ENCODE data around the gene SLC6A18.
"Not testable (repeated sequence)": the region's sequence is repeated elsewhere in the genome, so short reads cannot be mapped to it uniquely, and the experiment has no call there.

The SLC6A18 gene

DNA sequence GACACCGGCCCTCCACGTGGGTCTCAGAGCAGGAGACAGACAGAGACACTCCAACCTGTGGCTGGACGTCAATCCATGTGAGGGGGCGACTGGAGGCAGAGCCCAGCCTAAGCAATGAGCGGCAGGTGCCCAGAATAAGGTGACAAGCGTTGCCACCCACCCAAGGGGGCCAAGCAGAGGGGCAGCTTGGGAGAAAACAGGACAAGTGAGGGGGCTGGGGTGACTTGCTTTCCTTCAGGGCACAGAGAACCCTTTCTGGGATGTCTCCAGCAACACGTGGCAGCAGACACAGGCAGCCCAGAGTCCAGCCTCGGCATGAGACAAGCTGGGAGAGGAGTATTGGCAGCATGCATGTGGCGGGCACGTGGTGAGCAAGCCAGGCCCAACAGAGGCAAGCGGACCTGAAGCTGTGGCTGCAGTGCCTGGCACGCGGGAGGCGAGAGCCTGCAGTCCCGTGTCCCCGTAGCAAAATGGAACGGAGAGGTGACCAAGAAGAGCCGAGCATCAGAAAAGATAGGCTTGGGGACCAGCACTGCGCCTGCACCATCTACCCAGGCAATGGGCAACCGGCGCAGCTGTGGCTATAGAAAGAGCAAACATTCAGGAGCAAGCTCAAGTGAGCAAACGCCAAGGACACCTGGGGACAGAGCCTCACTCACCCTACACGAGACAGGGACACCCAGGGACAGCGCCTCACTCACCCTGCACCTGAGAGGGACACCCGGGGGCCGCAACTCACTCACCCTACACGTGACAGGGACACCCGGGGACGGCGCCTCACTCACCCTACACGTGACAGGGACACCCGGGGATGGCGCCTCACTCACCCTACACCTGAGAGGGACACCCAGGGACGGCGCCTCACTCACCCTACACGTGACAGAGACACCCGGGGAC, 63.5 kb downstream of the SLC6A18 start:
- POLR2A ChIA-PET, result no interaction called here
- TF ChIP-seq, protein P1, sequence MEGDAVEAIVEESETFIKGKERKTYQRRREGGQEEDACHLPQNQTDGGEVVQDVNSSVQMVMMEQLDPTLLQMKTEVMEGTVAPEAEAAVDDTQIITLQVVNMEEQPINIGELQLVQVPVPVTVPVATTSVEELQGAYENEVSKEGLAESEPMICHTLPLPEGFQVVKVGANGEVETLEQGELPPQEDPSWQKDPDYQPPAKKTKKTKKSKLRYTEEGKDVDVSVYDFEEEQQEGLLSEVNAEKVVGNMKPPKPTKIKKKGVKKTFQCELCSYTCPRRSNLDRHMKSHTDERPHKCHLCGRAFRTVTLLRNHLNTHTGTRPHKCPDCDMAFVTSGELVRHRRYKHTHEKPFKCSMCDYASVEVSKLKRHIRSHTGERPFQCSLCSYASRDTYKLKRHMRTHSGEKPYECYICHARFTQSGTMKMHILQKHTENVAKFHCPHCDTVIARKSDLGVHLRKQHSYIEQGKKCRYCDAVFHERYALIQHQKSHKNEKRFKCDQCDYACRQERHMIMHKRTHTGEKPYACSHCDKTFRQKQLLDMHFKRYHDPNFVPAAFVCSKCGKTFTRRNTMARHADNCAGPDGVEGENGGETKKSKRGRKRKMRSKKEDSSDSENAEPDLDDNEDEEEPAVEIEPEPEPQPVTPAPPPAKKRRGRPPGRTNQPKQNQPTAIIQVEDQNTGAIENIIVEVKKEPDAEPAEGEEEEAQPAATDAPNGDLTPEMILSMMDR (IDR thresholded peaks at IDR 0.05; ENCODE audit: insufficient read depth, low read length, missing control alignments), result no peak
- no peak for DNase-seq (ENCODE audit: low read depth, low spot score)
- no peak overlapping the region for H3K4me3 ChIP-seq (ENCODE audit: low read depth, low read length)
- CTCF ChIA-PET, result no interaction called here

DNA sequence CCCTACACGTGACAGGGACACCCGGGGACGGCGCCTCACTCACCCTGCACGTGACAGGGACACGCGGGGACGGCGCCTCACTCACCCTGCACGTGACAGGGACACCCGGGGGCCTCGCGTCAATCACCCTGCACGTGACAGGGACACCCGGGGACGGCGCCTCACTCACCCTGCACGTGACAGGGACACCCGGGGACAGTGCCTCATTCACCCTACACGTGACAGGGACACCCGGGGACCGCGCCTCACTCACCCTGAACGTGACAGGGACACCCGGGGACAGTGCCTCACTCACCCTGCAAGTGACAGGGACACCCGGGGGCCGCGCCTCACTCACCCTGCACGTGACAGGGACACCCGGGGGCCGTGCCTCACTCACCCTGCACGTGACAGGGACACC, 64.4 kb downstream of the SLC6A18 start:
- CTCF ChIA-PET; DNase-seq (ENCODE audit: low read depth, low spot score); POLR2A ChIA-PET: not testable (repeated sequence)

DNA sequence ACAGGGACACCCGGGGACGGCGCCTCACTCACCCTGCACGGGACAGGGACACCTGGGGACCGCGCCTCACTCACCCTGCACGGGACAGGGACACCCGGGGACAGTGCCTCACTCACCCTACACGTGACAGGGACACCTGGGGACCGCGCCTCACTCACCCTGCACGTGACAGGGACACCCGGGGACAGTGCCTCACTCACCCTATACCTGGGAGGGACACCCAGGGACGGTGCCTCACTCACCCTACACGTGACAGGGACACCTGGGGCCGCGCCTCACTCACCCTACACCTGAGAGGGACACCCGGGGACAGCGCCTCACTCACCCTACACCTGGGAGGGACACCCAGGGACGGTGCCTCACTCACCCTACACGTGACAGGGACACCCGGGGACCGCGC, 65.8 kb downstream of the SLC6A18 start:
- POLR2A ChIA-PET; DNase-seq (ENCODE audit: low read depth, low spot score); H3K4me3 ChIP-seq (ENCODE audit: low read depth, low read length); CTCF ChIA-PET: not testable (repeated sequence)

More for the DNA sequence above, 64.4 kb downstream of the SLC6A18 start:
- not testable (repeated sequence) for H3K4me3 ChIP-seq (ENCODE audit: low read depth, low read length)

DNA sequence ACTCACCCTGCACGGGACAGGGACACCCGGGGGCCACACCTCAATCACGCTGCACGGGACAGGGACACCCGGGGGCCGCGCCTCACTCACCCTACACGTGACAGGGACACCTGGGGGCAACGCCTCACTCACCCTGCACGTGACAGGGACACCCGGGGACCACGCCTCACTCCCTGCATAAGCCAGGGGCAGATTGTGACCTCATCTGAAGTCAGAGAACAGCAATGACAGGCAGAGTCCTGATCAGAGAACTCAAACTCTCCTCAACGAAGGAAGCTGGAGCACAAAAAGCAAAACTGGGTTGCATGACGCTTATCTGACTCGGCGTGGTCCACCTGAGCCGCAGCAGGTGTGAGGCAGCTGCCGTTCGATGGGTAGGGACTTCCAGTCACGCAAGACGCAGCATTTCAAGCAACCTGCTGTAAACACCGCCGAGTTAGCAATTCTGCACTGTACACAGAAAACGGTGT, 66.5 kb downstream of the SLC6A18 start:
- DNase-seq (ENCODE audit: low read depth, low spot score), result no peak
- TF ChIP-seq, protein P1 (IDR thresholded peaks at IDR 0.05; ENCODE audit: insufficient read depth, low read length, missing control alignments), result no peak
- CTCF ChIA-PET, result interaction anchor here (0.6 kb wide), 1 partner anchor 144 kb away, joined by 3 read pairs; no protein-coding TSS in a partner anchor
- no peak overlapping the region for H3K4me3 ChIP-seq (ENCODE audit: low read depth, low read length)
- POLR2A ChIA-PET, result no interaction called here

DNA sequence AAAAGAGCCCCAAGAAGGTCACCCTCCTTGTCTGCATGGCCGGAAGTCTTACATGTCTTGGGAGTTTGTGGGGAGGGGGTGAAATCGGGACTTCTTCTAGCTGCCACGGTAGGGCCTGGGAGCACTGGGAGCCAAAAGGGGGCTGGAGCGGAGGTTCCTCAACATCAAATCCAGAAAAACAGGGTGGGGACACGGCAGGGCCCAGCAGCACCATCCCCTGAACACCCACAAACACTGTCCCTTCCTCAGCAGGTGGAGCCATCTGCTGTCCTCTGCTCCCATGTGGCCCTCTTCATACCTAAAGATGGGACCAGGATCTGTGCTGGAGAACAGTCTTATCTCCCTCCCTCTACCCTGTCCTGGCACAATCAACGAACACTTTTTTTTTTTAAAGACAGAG, 67.0 kb downstream of the SLC6A18 start:
- CTCF ChIA-PET, result no interaction called here
- no peak overlapping the region for H3K4me3 ChIP-seq (ENCODE audit: low read depth, low read length)
- POLR2A ChIA-PET, result no interaction called here
- TF ChIP-seq, protein P1 (IDR thresholded peaks at IDR 0.05; ENCODE audit: insufficient read depth, low read length, missing control alignments), result no peak
- DNase-seq (ENCODE audit: low read depth, low spot score), result no peak

DNA sequence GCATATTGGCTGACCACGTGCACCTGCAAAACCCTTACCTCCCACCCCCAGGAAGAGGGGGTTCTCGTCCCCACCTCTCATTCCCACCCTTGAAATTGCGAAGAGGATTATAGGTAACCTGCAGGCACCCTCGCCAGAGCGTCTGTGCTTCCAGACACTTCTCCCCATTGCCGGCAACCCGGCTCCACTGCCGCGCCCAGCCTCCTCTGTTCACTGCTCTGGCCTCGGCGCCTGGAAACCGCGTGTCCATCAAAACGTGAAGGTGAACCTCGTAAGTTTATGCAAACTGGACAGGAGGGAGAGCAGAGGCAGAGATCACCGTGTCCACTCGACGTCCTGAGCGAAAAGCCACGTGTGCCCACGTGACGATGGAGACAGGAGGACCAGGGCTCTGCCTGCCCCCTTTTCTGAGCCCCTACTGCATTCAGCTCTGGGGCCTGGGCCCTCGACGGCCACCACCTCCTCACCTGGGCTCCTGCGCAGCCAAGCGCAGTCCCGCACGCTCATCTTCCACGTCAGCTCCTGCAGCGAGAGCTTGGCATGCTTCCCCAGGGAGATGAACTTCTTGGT, 67.8 kb downstream of the SLC6A18 start:
- no peak overlapping the region for H3K4me3 ChIP-seq (ENCODE audit: low read depth, low read length)
- ChIA-PET CTCF (no interaction called here), POLR2A (no interaction called here)
- DNase-seq (ENCODE audit: low read depth, low spot score), result no peak
- TF ChIP-seq, protein P1 (IDR thresholded peaks at IDR 0.05; ENCODE audit: insufficient read depth, low read length, missing control alignments), result no peak

DNA sequence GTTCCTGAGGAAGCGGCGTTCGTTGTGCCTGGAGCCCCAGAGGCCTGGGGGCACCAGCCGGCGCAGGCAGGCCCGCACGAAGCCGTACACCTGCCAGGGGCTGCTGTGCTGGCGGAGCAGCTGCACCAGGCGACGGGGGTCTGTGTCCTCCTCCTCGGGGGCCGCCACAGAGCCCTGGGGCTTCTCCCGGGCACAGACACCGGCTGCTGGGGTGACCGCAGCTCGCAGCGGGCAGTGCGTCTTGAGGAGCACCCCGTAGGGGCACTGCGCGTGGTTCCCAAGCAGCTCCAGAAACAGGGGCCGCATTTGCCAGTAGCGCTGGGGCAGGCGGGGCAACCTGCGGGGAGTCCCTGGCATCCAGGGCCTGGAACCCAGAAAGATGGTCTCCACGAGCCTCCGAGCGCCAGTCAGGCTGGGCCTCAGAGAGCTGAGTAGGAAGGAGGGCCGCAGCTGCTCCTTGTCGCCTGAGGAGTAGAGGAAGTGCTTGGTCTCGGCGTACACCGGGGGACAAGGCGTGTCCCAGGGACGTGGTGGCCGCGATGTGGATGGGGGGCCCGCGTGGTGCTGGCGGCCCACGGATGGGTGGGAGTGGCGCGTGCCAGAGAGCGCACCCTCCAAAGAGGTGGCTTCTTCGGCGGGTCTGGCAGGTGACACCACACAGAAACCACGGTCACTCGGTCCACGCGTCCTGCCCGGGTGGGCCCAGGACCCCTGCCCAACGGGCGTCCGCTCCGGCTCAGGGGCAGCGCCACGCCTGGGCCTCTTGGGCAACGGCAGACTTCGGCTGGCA, 68.4 kb downstream of the SLC6A18 start:
- ChIA-PET POLR2A (no interaction called here), CTCF (no interaction called here)
- H3K4me3 ChIP-seq (ENCODE audit: low read depth, low read length), result no peak overlapping the region
- TF ChIP-seq, protein P1 (IDR thresholded peaks at IDR 0.05; ENCODE audit: insufficient read depth, low read length, missing control alignments), result no peak
- DNase-seq (ENCODE audit: low read depth, low spot score), result no peak

Data from AG04449 (cell line).